Osteocyte (in vitro differentiated cells): ENCODE results near the gene VRTN. TPM values are rescaled to one million over a fixed set of nuclear protein-coding genes. Genes with fewer than 3 reads are reported as not detected.

Experiments used
- DNase-seq: peaks from one replicate; pipeline ENCODE4 v3.0.0; 2021; ENCODE audit warnings: mixed read lengths; ENCODE audit not compliant: unreplicated experiment; ENCODE audit errors: extremely low spot score
- H3K27ac Mint-ChIP-seq: one replicate; pipeline ENCODE4 v1.8.0; 2021; ENCODE audit warnings: mild to moderate bottlenecking, mixed read lengths; ENCODE audit not compliant: unreplicated experiment
- H3K27me3 Mint-ChIP-seq: one replicate; pipeline ENCODE4 v1.8.0; 2021; ENCODE audit warnings: mixed read lengths; ENCODE audit not compliant: unreplicated experiment
- H3K36me3 Mint-ChIP-seq: one replicate; pipeline ENCODE4 v1.8.0; 2021; ENCODE audit warnings: mixed read lengths; ENCODE audit not compliant: unreplicated experiment
- H3K4me1 Mint-ChIP-seq: one replicate; pipeline ENCODE4 v1.8.0; 2021; ENCODE audit warnings: mixed read lengths; ENCODE audit not compliant: unreplicated experiment
- H3K4me3 Mint-ChIP-seq: one replicate; pipeline ENCODE4 v1.8.0; 2021; ENCODE audit warnings: mild to moderate bottlenecking, moderate library complexity, mixed read lengths; ENCODE audit not compliant: unreplicated experiment
- H3K9me3 Mint-ChIP-seq: one replicate; pipeline ENCODE4 v1.8.0; 2021; ENCODE audit warnings: mixed read lengths; ENCODE audit not compliant: unreplicated experiment
- CTCF ChIP-seq: fragments of 200-600 bp; sonication (generic); IDR thresholded peaks from 2 replicates; pipeline ENCODE4 v1.5.0; 2021; ENCODE audit warnings: antibody characterized with exemption, mild to moderate bottlenecking, moderate library complexity
- total RNA-seq: library from RNA; stranded (reverse); gene quantifications from 2 replicates; pipeline ENCODE4 v1.2.1, GENCODE V29; 2021

The VRTN gene
- total RNA-seq, 1 donor from 2014 or later, result not detected

GRCh38 chr14:74302634-74303569, 45.4 kb upstream of the VRTN start, which contains the start of gene ABCD4:
TSS of gene ABCD4 (minus strand) at chr14:74302934. CDS start at chr14:74302912, 22 bp downstream.
- peak; percentile 93 for DNase-seq
- peaks cover 19% of the 10 kb centered on the region for H3K4me1 Mint-ChIP-seq
- peak within 1 kb of the TSS; percentile 84 for H3K4me3 Mint-ChIP-seq
- no peaks in the 10 kb centered on the region for H3K9me3 Mint-ChIP-seq
- peak within 1 kb of the TSS; percentile 91 for H3K27ac Mint-ChIP-seq
- peaks cover 3% of the 10 kb centered on the region for H3K27me3 Mint-ChIP-seq
- peaks cover 16% of the 10 kb centered on the region for H3K36me3 Mint-ChIP-seq
- TF ChIP-seq CTCF, result peak; percentile 50

- Mint-ChIP-seq H3K4me3 (no peak overlapping the region), H3K27ac (no peak overlapping the region), H3K36me3 (no peaks in the 10 kb centered on the region), H3K9me3 (no peaks in the 10 kb centered on the region), H3K4me1 (no peaks in the 10 kb centered on the region), H3K27me3 (peaks cover 16% of the 10 kb centered on the region)
- DNase-seq, result no peak
- no peak for TF ChIP-seq CTCF
These were observed 39.6 kb upstream of the VRTN start for GRCh38 chr14:74308695-74309094.

GRCh38 chr14:74309125-74310022, 38.9 kb upstream of the VRTN start:
- Mint-ChIP-seq H3K27me3 (peaks cover 16% of the 10 kb centered on the region), H3K4me1 (no peaks in the 10 kb centered on the region), H3K27ac (no peak overlapping the region), H3K4me3 (no peak overlapping the region), H3K9me3 (no peaks in the 10 kb centered on the region), H3K36me3 (no peaks in the 10 kb centered on the region)
- no peak for DNase-seq
- TF ChIP-seq CTCF, result no peak

GRCh38 chr14:74312161-74312560, 36.1 kb upstream of the VRTN start:
- Mint-ChIP-seq H3K27me3 (peaks cover 20% of the 10 kb centered on the region), H3K4me3 (no peak overlapping the region), H3K4me1 (no peaks in the 10 kb centered on the region), H3K36me3 (no peaks in the 10 kb centered on the region), H3K9me3 (no peaks in the 10 kb centered on the region), H3K27ac (no peak overlapping the region)
- DNase-seq, result no peak
- no peak for TF ChIP-seq CTCF
